OCI-LY7 (cell line): ENCODE data around the gene PIWIL1. TPM values are rescaled to one million over a fixed set of nuclear protein-coding genes. Genes with fewer than 3 reads are reported as not detected.

ENCODE experiments used
- BruUV-seq: library from RNA; stranded (reverse); fragments of 400-500 nt; replicated peaks from 2 replicates; lab custom pipeline; 2021; lab: Mats Ljungman, UMichigan
- CTCF ChIA-PET: fragments of 300-600 bp; sonication (Branson Sonifier 250); formaldehyde crosslinking; loops from one replicate; lab custom pipeline; 2022; ENCODE audit warnings: antibody characterized with exemption; ENCODE audit not compliant: unreplicated experiment; lab: Charles Lee
- POLR2A ChIA-PET: fragments of 300-600 bp; sonication (Branson Sonifier 250); formaldehyde crosslinking; loops from one replicate; lab custom pipeline; 2022; ENCODE audit warnings: antibody characterized with exemption; lab: Charles Lee
- DNase-seq: peaks from one replicate; pipeline ENCODE4 v3.0.0-alpha.2; 2015; ENCODE audit warnings: low spot score
- H2AFZ ChIP-seq: fragments of 200-600 bp; sonication (generic), shearing (Covaris generic); 2 replicates; pipeline ENCODE4 v1.6.1; 2014; ENCODE audit warnings: mild to moderate bottlenecking, antibody characterized with exemption, low read length, moderate library complexity
- H3K27ac ChIP-seq: fragments of 200-600 bp; sonication (generic); 2 replicates; pipeline ENCODE4 v1.5.1; 2014; ENCODE audit warnings: mixed run types, low read depth, mild to moderate bottlenecking, moderate library complexity, low read length, inconsistent platforms; ENCODE audit not compliant: poor library complexity, severe bottlenecking
- H3K36me3 ChIP-seq: fragments of 200-600 bp; sonication (generic); 2 replicates; pipeline ENCODE4 v1.6.1; 2014; ENCODE audit warnings: mild to moderate bottlenecking, antibody characterized with exemption, low read length, moderate library complexity, mixed read lengths; ENCODE audit not compliant: insufficient read depth
- H3K4me1 ChIP-seq: fragments of 200-600 bp; sonication (generic); 2 replicates; pipeline ENCODE4 v1.5.1; 2014; ENCODE audit warnings: mild to moderate bottlenecking, low read length; ENCODE audit not compliant: insufficient read depth, poor library complexity, severe bottlenecking
- H3K4me2 ChIP-seq: fragments of 200-600 bp; sonication (generic); 2 replicates; pipeline ENCODE4 v1.6.1; 2014; ENCODE audit warnings: mild to moderate bottlenecking, low read length
- H3K4me3 ChIP-seq: fragments of 200-600 bp; sonication (generic); 2 replicates; pipeline ENCODE4 v1.5.1; 2014; ENCODE audit warnings: mild to moderate bottlenecking, low read depth, low read length; ENCODE audit not compliant: poor library complexity, severe bottlenecking
- H3K79me2 ChIP-seq: fragments of 200-600 bp; sonication (generic); 2 replicates; pipeline ENCODE4 v1.6.1; 2016; ENCODE audit warnings: low read depth, mild to moderate bottlenecking, low read length, moderate library complexity, mixed read lengths; ENCODE audit not compliant: insufficient read depth
- H3K9me2 ChIP-seq: fragments of 200-600 bp; sonication (generic); 2 replicates; pipeline ENCODE4 v1.6.1; 2016; ENCODE audit warnings: mild to moderate bottlenecking, low read length, mixed read lengths; ENCODE audit not compliant: insufficient read depth
- H3K9me3 ChIP-seq: fragments of 200-600 bp; sonication (generic); 2 replicates; pipeline ENCODE4 v1.6.1; 2014; ENCODE audit warnings: mild to moderate bottlenecking, mixed run types, low read length, mixed read lengths
- H4K20me1 ChIP-seq: fragments of 200-600 bp; sonication (generic); 2 replicates; pipeline ENCODE4 v1.6.1; 2014; ENCODE audit warnings: mild to moderate bottlenecking, antibody characterized with exemption, low read length, moderate library complexity, mixed read lengths; ENCODE audit not compliant: insufficient read depth
- EZH2phosphoT487 ChIP-seq: fragments of 200-600 bp; sonication (generic); IDR thresholded peaks from 2 replicates; pipeline ENCODE4 v1.6.1; 2018; ENCODE audit warnings: low read depth, borderline replicate concordance, mild to moderate bottlenecking, mixed run types, antibody characterized with exemption, low read length, moderate library complexity, mixed read lengths
- intact Hi-C: fragments of 100-400 bp; cut with micrococcal nuclease; formaldehyde crosslinking; loops from one replicate; pipeline ENCODE4 v1.10.0; 2022; ENCODE audit not compliant: unreplicated experiment
- total RNA-seq, 2 experiments: library from RNA; depleted of rRNA in 1 of 2; stranded (reverse); fragments of >200 nt in 1 of 2; shearing (Covaris generic) in 1 of 2; gene quantifications; 2 replicates each; pipeline ENCODE4 v1.2.3, GENCODE V29; 2014 to 2022
- TF ChIP-seq, protein P1 (sequence below): fragments of 200-600 bp; sonication (generic); conservative IDR thresholded peaks from 2 replicates; pipeline ENCODE4 v1.5.1; 2014; ENCODE audit warnings: mild to moderate bottlenecking, antibody characterized with exemption, low read length, moderate library complexity, mixed read lengths

The PIWIL1 gene
- total RNA-seq, 2 experiments from 2014 or later, result not detected

DNA sequence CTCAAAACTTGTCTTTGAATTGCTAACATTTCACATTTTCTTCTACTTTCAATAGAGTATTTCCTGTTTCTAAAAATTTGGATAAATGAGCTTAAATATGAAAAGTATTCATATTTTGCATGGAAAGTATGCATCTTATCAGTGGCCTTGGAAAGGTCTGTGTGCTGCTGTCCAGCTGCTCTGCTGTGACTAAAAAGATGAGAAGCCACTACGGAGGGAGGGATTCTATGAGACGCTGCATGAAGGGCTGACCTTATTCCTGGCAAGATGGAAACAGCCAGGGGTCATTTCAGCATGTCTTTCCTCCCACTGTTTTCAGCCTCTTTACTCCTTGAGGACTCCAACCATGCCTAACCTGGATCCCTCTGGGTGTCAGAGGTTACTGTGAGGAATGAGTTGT, 13.0 kb downstream of the PIWIL1 start:
- H3K27ac ChIP-seq, result no peak overlapping the region
- no TSS peak for BruUV-seq
- H3K9me2 ChIP-seq, result no peaks in the 10 kb centered on the region
- intact Hi-C loops, result no loop called here
- no peak overlapping the region for H3K4me3 ChIP-seq
- H2AFZ ChIP-seq, result no peak overlapping the region
- TF ChIP-seq, protein P1, sequence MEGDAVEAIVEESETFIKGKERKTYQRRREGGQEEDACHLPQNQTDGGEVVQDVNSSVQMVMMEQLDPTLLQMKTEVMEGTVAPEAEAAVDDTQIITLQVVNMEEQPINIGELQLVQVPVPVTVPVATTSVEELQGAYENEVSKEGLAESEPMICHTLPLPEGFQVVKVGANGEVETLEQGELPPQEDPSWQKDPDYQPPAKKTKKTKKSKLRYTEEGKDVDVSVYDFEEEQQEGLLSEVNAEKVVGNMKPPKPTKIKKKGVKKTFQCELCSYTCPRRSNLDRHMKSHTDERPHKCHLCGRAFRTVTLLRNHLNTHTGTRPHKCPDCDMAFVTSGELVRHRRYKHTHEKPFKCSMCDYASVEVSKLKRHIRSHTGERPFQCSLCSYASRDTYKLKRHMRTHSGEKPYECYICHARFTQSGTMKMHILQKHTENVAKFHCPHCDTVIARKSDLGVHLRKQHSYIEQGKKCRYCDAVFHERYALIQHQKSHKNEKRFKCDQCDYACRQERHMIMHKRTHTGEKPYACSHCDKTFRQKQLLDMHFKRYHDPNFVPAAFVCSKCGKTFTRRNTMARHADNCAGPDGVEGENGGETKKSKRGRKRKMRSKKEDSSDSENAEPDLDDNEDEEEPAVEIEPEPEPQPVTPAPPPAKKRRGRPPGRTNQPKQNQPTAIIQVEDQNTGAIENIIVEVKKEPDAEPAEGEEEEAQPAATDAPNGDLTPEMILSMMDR, result no peak
- no peak for TF ChIP-seq EZH2phosphoT487
- no peaks in the 10 kb centered on the region for H3K36me3 ChIP-seq
- CTCF ChIA-PET, result no interaction called here
- no peaks in the 10 kb centered on the region for H3K79me2 ChIP-seq
- no peaks in the 10 kb centered on the region for H3K9me3 ChIP-seq
- POLR2A ChIA-PET, result interaction anchor here (0.9 to 1.1 kb wide), 2 partner anchors 29 to 45 kb away, joined by 3 to 4 read pairs; no protein-coding TSS in a partner anchor
- DNase-seq, result no peak
- no peak overlapping the region for H3K4me2 ChIP-seq
- no peaks in the 10 kb centered on the region for H3K4me1 ChIP-seq
- H4K20me1 ChIP-seq, result no peaks in the 10 kb centered on the region

GRCh38 chr12:130351326-130351725, 13.6 kb downstream of the PIWIL1 start:
- H3K9me3 ChIP-seq, result no peaks in the 10 kb centered on the region
- POLR2A ChIA-PET, result interaction anchor here (1.1 kb wide), 1 partner anchor 44 kb away, joined by 3 read pairs; no protein-coding TSS in a partner anchor
- no peaks in the 10 kb centered on the region for H3K4me1 ChIP-seq
- no peak overlapping the region for H3K27ac ChIP-seq
- intact Hi-C loops, result no loop called here
- no peak for TF ChIP-seq EZH2phosphoT487
- TF ChIP-seq, protein P1, result no peak
- no peak overlapping the region for H3K4me2 ChIP-seq
- H3K9me2 ChIP-seq, result no peaks in the 10 kb centered on the region
- H3K4me3 ChIP-seq, result no peak overlapping the region
- CTCF ChIA-PET, result no interaction called here
- BruUV-seq, result no TSS peak
- no peaks in the 10 kb centered on the region for H3K79me2 ChIP-seq
- no peak for DNase-seq
- no peaks in the 10 kb centered on the region for H3K36me3 ChIP-seq
- no peak overlapping the region for H2AFZ ChIP-seq
- no peaks in the 10 kb centered on the region for H4K20me1 ChIP-seq

DNA sequence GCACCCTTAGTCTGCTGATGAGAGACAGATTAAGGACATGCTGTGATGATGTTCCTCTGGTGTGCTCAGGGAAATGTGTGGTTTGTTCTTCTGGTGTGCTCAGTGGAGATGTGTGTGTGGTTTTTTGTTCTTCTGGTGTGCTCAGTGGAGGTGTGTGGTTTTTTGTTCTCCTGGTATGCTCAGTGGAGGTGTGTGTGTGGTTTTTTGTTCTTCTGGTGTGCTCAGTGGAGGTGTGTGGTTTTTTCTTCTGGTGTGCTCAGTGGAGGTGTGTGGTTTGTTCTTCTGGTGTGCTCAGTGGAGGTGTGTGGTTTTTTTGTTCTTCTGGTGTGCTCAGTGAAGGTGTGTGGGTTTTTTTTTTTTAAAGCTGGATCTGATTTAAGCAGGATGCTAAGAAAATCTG, 15.4 kb downstream of the PIWIL1 start:
- no TSS peak for BruUV-seq
- DNase-seq, result no peak
- POLR2A ChIA-PET, result no interaction called here
- Histone ChIP-seq H3K4me1 (no peaks in the 10 kb centered on the region), H3K36me3 (no peaks in the 10 kb centered on the region), H3K79me2 (no peaks in the 10 kb centered on the region), H3K4me3 (no peak overlapping the region), H4K20me1 (no peaks in the 10 kb centered on the region), H3K9me3 (no peaks in the 10 kb centered on the region), H3K9me2 (no peaks in the 10 kb centered on the region), H3K4me2 (no peak overlapping the region), H2AFZ (no peak overlapping the region), H3K27ac (no peak overlapping the region)
- intact Hi-C loops, result no loop called here
- TF ChIP-seq, protein P1, result no peak
- TF ChIP-seq EZH2phosphoT487, result no peak
- CTCF ChIA-PET, result no interaction called here
